WTC11 (cell line): ENCODE measurements around the gene CYBA.

Experiments
- CREB1 ChIP-seq: sonication (generic); formaldehyde crosslinking; IDR thresholded peaks from 2 replicates; pipeline ENCODE4 v1.8.0; 2023; ENCODE audit warnings: mild to moderate bottlenecking, missing genetic modification reagents
- GABPB1 ChIP-seq: sonication (generic); formaldehyde crosslinking; IDR thresholded peaks from 2 replicates; pipeline ENCODE4 v1.8.1; 2023; ENCODE audit warnings: mild to moderate bottlenecking, missing genetic modification reagents
- ZBTB21 ChIP-seq: sonication (generic); formaldehyde crosslinking; IDR thresholded peaks from 2 replicates; pipeline ENCODE4 v1.8.1; 2023; ENCODE audit warnings: mild to moderate bottlenecking, missing genetic modification reagents, borderline replicate concordance
- ZNF232 ChIP-seq: sonication (generic); formaldehyde crosslinking; IDR thresholded peaks from 2 replicates; pipeline ENCODE4 v1.8.0; 2022; ENCODE audit warnings: mild to moderate bottlenecking, missing genetic modification reagents
- TF ChIP-seq, protein P1 (sequence below): fragments of 200-600 bp; IDR thresholded peaks from 2 replicates; pipeline ENCODE4 v1.8.0; 2022; ENCODE audit warnings: antibody characterized with exemption
- TF ChIP-seq, protein P2 (sequence below): fragments of 250-450 bp; sonication (Bioruptor Pico); conservative IDR thresholded peaks from 2 replicates; pipeline ENCODE4 v1.9.0; 2021; ENCODE audit warnings: mild to moderate bottlenecking

DNA sequence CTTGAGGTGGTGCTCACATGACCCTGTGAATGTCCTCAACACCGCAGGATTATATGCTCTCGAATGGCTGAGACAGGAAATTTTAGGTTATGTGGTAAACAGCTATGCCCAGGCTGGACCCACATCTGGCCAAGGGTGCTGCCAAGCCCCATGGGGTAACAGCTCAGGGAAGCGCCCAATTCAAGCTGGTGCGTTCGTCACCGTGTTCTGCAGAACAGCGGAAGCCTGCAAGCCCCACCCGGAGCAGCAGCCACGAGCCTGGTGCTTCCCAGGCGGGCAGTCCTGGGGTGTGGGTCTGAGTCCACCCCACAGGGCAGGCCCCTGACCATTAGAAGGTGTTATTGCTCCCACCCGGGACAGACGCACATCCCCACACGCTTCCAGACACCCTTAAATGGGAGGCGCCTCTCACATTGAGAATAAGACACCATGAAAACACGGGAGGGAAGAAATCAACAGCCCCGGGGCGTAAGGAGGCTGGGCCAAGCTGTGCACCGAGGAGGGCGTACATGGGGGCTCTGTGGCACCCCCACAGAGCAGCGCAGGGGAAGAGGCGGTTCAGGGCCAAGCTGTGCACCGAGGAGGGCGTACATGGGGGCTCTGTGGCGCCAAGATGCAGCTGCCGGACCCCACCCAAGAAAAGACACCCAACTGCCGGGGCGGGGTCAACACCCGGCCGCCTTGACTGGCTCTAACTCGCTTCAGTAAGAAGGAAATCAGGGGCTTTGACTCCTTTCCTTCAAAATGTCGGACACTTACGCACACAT lies 2.9 kb upstream of the CYBA start:
- no peak for TF ChIP-seq ZNF232 (CRISPR knock-in tag)
- TF ChIP-seq, protein P1, sequence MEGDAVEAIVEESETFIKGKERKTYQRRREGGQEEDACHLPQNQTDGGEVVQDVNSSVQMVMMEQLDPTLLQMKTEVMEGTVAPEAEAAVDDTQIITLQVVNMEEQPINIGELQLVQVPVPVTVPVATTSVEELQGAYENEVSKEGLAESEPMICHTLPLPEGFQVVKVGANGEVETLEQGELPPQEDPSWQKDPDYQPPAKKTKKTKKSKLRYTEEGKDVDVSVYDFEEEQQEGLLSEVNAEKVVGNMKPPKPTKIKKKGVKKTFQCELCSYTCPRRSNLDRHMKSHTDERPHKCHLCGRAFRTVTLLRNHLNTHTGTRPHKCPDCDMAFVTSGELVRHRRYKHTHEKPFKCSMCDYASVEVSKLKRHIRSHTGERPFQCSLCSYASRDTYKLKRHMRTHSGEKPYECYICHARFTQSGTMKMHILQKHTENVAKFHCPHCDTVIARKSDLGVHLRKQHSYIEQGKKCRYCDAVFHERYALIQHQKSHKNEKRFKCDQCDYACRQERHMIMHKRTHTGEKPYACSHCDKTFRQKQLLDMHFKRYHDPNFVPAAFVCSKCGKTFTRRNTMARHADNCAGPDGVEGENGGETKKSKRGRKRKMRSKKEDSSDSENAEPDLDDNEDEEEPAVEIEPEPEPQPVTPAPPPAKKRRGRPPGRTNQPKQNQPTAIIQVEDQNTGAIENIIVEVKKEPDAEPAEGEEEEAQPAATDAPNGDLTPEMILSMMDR = no peak
- TF ChIP-seq ZBTB21 (CRISPR knock-in tag) = no peak
- TF ChIP-seq, protein P2, sequence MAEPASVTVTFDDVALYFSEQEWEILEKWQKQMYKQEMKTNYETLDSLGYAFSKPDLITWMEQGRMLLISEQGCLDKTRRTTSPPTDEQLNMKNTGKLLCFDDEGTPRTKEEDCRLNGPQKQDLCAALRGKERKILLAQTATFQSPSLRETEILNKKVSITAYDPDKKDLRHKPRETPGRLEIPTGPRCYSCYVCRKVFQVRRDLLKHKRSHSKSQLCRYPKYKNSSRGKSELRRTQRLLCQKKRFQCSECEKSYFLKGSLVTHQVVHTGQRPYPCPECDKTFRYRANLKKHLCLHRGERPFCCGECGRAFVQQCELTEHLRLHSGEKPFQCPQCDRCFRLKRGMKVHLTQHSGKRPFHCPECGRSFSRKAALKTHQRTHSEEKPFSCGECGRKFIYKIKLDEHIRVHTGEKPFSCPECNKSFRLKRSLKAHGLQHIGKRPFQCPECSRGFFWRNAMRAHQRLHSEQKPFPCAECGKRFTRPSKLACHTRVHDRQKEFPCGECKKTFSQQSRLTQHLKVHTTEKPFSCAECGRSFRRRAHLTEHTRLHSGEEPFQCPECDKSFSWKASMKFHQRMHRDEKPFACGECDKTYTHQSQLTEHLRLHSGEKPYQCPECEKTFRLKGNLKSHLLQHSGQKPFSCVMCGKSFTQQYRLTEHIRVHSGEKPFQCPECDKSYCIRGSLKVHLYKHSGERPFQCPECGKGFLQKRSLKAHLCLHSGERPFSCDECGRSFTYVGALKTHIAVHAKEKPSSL (CRISPR knock-in tag) = no peak
- no peak for TF ChIP-seq GABPB1 (CRISPR knock-in tag)
- no peak for TF ChIP-seq CREB1
